Astrocyte of the spinal cord (primary cell): Measurements from ENCODE around the gene LIPT2.

Experiments used
- DNase-seq: peaks from one replicate; pipeline ENCODE4 v3.0.0; 2011; ENCODE audit warnings: low read depth, low spot score
- H3K4me3 ChIP-seq: 2 replicates; pipeline ENCODE4 v1.5.1; 2011; ENCODE audit warnings: low read depth, mild to moderate bottlenecking, low read length, moderate library complexity
- in situ Hi-C: cut with HindIII; loops from 2 replicates; pipeline ENCODE4 v1.10.0; 2017; ENCODE audit warnings: low sequenced_read_pairs
- TF ChIP-seq, protein P1 (sequence below): IDR thresholded peaks from 2 replicates; pipeline ENCODE4 v1.5.1; 2012; ENCODE audit warnings: low read depth, mild to moderate bottlenecking, low read length, inconsistent platforms

Gene LIPT2

DNA sequence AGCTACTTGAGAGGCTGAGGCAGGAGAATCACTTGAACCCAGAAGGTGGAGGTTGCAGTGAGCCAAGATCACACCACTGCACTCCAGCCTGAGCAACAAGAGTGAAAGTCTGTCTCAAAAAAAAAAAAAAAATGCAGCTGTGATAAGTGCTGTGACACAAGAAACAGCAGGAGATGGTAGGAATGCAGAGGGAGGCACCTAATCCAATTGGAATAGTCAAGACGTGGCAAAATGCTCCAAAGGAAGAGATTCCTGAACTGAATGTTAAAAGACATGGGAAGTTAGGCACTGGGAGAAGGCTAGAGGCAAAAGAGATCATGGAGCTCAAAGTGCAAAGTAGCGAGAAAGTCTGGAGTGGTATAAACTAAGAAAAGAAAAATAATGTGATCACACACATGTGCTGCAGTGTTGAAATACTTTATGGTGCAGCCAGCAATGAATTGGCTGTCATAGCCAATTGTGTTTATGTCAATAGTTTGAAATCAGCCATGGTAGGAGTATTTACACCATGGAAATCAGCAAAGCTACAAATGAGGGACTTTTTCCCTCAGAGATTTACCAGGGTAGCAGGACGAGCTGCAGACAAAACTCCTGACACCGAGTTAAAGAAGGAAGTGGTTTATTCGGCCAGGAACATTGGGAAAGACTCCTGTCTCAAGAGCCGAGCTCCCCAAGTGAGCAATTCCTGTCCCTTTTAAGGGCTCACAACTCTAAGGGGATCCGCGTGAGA is 40.9 kb upstream of the LIPT2 start:
- in situ Hi-C loops = no loop called here
- H3K4me3 ChIP-seq = no peak overlapping the region
- DNase-seq = no peak

DNA sequence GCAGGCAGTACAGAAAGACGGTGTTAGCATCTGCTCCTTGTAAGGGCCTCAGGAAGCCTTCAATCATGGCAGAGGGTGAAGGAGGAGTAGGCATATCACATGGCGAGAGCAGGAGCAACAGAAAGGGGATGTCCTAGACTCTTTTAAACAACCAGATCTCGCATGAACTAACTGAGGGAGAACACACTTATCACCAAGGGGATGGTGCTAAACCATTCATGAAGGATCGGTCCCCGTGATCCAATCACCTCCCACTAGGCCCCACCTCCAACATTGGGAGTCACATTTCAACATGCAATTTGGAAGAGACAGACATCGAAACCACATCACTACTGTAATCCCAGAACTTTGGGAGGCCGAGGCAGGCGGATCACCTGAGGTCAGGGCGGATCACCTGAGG is 39.9 kb upstream of the LIPT2 start:
- no peak overlapping the region for H3K4me3 ChIP-seq
- in situ Hi-C loops = no loop called here
- no peak for DNase-seq
- TF ChIP-seq, protein P1, sequence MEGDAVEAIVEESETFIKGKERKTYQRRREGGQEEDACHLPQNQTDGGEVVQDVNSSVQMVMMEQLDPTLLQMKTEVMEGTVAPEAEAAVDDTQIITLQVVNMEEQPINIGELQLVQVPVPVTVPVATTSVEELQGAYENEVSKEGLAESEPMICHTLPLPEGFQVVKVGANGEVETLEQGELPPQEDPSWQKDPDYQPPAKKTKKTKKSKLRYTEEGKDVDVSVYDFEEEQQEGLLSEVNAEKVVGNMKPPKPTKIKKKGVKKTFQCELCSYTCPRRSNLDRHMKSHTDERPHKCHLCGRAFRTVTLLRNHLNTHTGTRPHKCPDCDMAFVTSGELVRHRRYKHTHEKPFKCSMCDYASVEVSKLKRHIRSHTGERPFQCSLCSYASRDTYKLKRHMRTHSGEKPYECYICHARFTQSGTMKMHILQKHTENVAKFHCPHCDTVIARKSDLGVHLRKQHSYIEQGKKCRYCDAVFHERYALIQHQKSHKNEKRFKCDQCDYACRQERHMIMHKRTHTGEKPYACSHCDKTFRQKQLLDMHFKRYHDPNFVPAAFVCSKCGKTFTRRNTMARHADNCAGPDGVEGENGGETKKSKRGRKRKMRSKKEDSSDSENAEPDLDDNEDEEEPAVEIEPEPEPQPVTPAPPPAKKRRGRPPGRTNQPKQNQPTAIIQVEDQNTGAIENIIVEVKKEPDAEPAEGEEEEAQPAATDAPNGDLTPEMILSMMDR = no peak

More for the DNA sequence above, 40.9 kb upstream of the LIPT2 start:
- TF ChIP-seq, protein P1 = no peak

DNA sequence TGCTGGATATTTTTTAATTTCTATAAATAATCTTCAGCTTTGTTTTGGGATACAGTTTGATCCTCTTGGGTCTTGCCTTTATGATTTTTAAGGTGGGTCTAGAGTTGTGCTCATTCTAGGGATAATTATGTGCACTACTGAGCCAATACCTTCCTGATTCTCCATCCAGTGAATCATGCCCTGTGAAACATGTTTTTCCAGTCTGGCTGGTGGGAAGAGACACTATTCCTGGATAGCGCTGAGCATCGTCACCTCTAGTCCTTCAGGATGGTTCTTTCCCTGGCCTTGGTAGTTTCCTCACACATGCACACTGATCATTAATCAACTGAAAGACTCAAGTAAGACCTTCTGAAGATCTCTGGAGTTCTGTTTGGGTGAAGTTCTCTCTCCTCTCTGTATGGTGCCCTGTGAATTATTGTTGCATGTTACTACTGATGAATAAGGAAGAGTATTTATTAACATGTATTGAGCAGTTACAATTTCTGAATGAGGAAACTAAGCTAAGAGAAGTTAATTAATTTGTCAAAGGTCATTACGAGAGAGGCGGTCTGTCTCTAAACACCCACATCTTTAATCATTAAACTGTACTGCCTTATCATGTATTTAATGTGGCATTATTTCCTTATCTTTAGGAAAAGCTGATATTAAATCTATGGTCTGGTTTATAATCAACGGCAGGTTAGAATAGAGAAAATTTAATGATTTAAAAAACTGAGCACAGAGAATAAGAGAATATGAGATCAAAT is 39.1 kb upstream of the LIPT2 start:
- no peak overlapping the region for H3K4me3 ChIP-seq
- DNase-seq = no peak
- TF ChIP-seq, protein P1 = no peak
- in situ Hi-C loops = no loop called here

DNA sequence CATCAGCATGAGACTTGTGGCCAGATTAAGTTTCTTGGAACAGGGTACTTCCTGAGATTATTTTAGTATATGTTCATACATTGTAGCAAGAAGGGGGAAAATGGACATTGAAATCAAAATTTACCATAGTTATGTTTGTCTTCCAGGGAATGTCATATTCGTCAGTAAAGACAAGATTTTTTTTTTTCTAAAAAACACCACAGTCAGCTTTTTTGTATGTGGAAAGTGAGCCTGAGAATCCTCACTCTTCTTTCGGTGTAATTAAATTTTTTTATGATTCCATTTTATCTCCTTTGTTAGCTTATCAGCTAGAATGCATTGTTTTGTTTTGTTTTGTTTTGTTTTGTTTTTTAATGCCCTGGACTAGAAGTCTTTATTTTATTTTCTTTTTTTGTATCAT is 31.5 kb upstream of the LIPT2 start:
- TF ChIP-seq, protein P1 = no peak
- H3K4me3 ChIP-seq = no peak overlapping the region
- in situ Hi-C loops = no loop called here
- DNase-seq = no peak

DNA sequence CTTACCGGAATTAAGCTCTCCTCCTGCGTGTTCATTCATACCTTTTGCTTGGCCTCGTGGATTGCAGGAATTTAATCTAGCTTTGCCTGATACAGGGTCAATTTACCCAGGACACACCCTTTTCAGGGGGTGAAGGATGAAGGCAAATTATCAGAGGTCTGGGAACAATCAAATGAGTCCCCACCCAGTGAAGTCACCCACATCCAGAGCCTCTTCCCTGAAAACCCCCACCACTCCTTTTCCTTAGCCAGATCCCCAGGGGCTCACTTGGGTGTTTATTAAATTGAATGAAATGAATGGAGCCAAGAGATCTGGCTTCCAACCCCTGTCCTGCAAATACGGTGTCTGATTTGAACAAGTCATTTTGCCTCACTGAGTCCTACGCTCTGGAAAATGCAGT is 31.0 kb upstream of the LIPT2 start:
- TF ChIP-seq, protein P1 = no peak
- no peak for DNase-seq
- no peak overlapping the region for H3K4me3 ChIP-seq
- in situ Hi-C loops = no loop called here

DNA sequence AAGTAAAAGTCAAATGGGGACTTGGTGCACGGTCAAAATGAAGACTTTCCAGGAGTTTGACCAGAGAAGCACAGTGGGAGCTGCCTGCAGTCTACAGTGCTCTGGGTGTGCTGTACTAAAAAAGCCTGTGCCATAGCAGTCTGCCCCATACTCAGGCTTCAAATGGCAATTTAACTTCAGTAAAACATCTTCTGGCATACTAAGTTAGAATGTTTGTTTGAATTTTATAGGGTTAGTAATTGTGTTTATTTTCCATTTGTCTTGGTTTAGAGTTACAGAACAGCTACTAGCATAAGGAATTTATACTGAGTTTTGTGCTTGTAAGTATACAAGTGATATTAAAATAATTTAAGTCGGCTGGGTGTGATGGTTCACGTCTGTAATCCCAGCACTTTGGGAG is 29.3 kb upstream of the LIPT2 start:
- TF ChIP-seq, protein P1 = no peak
- H3K4me3 ChIP-seq = no peak overlapping the region
- no peak for DNase-seq
- in situ Hi-C loops = no loop called here
